HEK293 (cell line): ENCODE results near the gene MTMR1.

Experiments used
- CTCF ChIA-PET: fragments of 350-600 bp; formaldehyde crosslinking; extraction: SDS; loops from one replicate; lab custom pipeline; 2021; ENCODE audit warnings: antibody characterized with exemption; lab: Yijun Ruan, JAX
- POLR2A ChIA-PET: fragments of 300-600 bp; formaldehyde crosslinking; extraction: SDS; loops from one replicate; lab custom pipeline; 2020; ENCODE audit warnings: antibody characterized with exemption, inconsistent platforms; lab: Yijun Ruan, JAX
- H3K27ac ChIP-seq: fragments of 200-500 bp; sonication (Bioruptor generic); 2 replicates; pipeline ENCODE4 v1.5.1; 2014; ENCODE audit warnings: low read depth, low read length, control low read depth, inconsistent platforms; ENCODE audit errors: extremely low read depth
- H3K36me3 ChIP-seq, 2 experiments: fragments of 200-500 bp in 1 of 2; sonication (Bioruptor generic) in 1 of 2; 1 replicate in 1 of 2; 2 replicates in 1 of 2; pipeline ENCODE4 v1.5.1; 2014 to 2017; ENCODE audit warnings: inconsistent platforms in 2 of 2, low read length in 2 of 2; ENCODE audit not compliant: control insufficient read depth in 2 of 2, insufficient read depth in 1 of 2
- H3K4me1 ChIP-seq: fragments of 200-500 bp; sonication (Bioruptor generic); 2 replicates; pipeline ENCODE4 v1.5.1; 2014; ENCODE audit warnings: mild to moderate bottlenecking, low read length, inconsistent platforms; ENCODE audit not compliant: control insufficient read depth, insufficient read depth
- H3K4me3 ChIP-seq: 2 replicates; pipeline ENCODE4 v1.5.1; 2011; ENCODE audit warnings: low read depth, mild to moderate bottlenecking, control low read depth, low read length, moderate library complexity
- H3K9me3 ChIP-seq: fragments of 200-500 bp; sonication (Bioruptor generic); 2 replicates; pipeline ENCODE4 v1.5.1; 2014; ENCODE audit warnings: low read depth, low read length, inconsistent platforms; ENCODE audit not compliant: control insufficient read depth, insufficient read depth
- EGR2 ChIP-seq: fragments of 450-650 bp; formaldehyde crosslinking; IDR thresholded peaks from 2 replicates; pipeline ENCODE4 v1.5.1; 2016; ENCODE audit warnings: low read depth, missing biosample characterization, missing genetic modification characterization
- GLI4 ChIP-seq: fragments of 450-650 bp; formaldehyde crosslinking; IDR thresholded peaks from 2 replicates; pipeline ENCODE4 v1.5.1; 2016; ENCODE audit warnings: missing biosample characterization, missing genetic modification characterization
- HIC1 ChIP-seq: fragments of 450-650 bp; formaldehyde crosslinking; IDR thresholded peaks from 2 replicates; pipeline ENCODE4 v1.5.1; 2016; ENCODE audit warnings: missing biosample characterization, missing genetic modification characterization
- KLF17 ChIP-seq: fragments of 450-650 bp; formaldehyde crosslinking; IDR thresholded peaks from 2 replicates; pipeline ENCODE4 v1.5.1; 2016; ENCODE audit warnings: missing biosample characterization, missing genetic modification characterization
- MEIS1 ChIP-seq: sonication (generic); formaldehyde crosslinking; IDR thresholded peaks from 2 replicates; pipeline ENCODE4 v1.8.1; 2022; ENCODE audit warnings: missing genetic modification reagents, mild to moderate bottlenecking, borderline replicate concordance
- MYNN ChIP-seq: fragments of 450-650 bp; formaldehyde crosslinking; IDR thresholded peaks from 2 replicates; pipeline ENCODE4 v1.5.1; 2016; ENCODE audit warnings: missing biosample characterization, missing genetic modification characterization, borderline replicate concordance
- PATZ1 ChIP-seq: fragments of 450-650 bp; formaldehyde crosslinking; IDR thresholded peaks from 2 replicates; pipeline ENCODE4 v1.5.1; 2016; ENCODE audit warnings: missing biosample characterization, missing genetic modification characterization
- SCRT1 ChIP-seq: fragments of 450-650 bp; formaldehyde crosslinking; IDR thresholded peaks from 2 replicates; pipeline ENCODE4 v1.5.1; 2016; ENCODE audit warnings: missing biosample characterization, missing genetic modification characterization, borderline replicate concordance
- SP2 ChIP-seq: fragments of 450-650 bp; formaldehyde crosslinking; IDR thresholded peaks from 2 replicates; pipeline ENCODE4 v1.5.1; 2016; ENCODE audit warnings: missing biosample characterization, missing genetic modification characterization
- ZFP69B ChIP-seq: fragments of 450-650 bp; formaldehyde crosslinking; IDR thresholded peaks from 2 replicates; pipeline ENCODE4 v1.5.1; 2016; ENCODE audit warnings: missing biosample characterization, missing genetic modification characterization
- ZNF223 ChIP-seq: fragments of 450-650 bp; formaldehyde crosslinking; IDR thresholded peaks from 2 replicates; pipeline ENCODE4 v1.5.1; 2016; ENCODE audit warnings: missing biosample characterization, missing genetic modification characterization
- ZNF37A ChIP-seq: fragments of 450-650 bp; IDR thresholded peaks from 2 replicates; pipeline ENCODE4 v1.5.1; 2018; ENCODE audit warnings: missing biosample characterization, missing genetic modification characterization
- ZNF561 ChIP-seq: fragments of 450-650 bp; IDR thresholded peaks from 2 replicates; pipeline ENCODE4 v1.5.1; 2018; ENCODE audit warnings: missing biosample characterization, missing genetic modification characterization, borderline replicate concordance
- ZNF629 ChIP-seq: fragments of 450-650 bp; formaldehyde crosslinking; IDR thresholded peaks from 2 replicates; pipeline ENCODE4 v1.5.1; 2017; ENCODE audit warnings: missing biosample characterization, missing genetic modification characterization
- ZNF660 ChIP-seq: fragments of 450-650 bp; IDR thresholded peaks from 2 replicates; pipeline ENCODE4 v1.5.1; 2018; ENCODE audit warnings: missing biosample characterization, mild to moderate bottlenecking, missing genetic modification characterization
- ZNF76 ChIP-seq: fragments of 450-650 bp; formaldehyde crosslinking; IDR thresholded peaks from 2 replicates; pipeline ENCODE4; 2016; ENCODE audit warnings: low read depth, missing biosample characterization, missing genetic modification characterization, borderline replicate concordance
- ZNF777 ChIP-seq: fragments of 450-650 bp; formaldehyde crosslinking; IDR thresholded peaks from 2 replicates; pipeline ENCODE4 v1.5.1; 2017; ENCODE audit warnings: missing biosample characterization, missing genetic modification characterization, borderline replicate concordance
- ZNF837 ChIP-seq: fragments of 450-650 bp; formaldehyde crosslinking; IDR thresholded peaks from 2 replicates; pipeline ENCODE4 v1.5.1; 2016; ENCODE audit warnings: missing biosample characterization, missing genetic modification characterization
- ZNF843 ChIP-seq: fragments of 450-650 bp; formaldehyde crosslinking; IDR thresholded peaks from 2 replicates; pipeline ENCODE4 v1.5.1; 2016; ENCODE audit warnings: missing biosample characterization, missing genetic modification characterization
- TF ChIP-seq, protein P1 (sequence below): fragments of 450-650 bp; formaldehyde crosslinking; IDR thresholded peaks from 2 replicates; pipeline ENCODE4 v1.5.1; 2016; ENCODE audit warnings: missing biosample characterization, missing genetic modification characterization

The MTMR1 gene

DNA sequence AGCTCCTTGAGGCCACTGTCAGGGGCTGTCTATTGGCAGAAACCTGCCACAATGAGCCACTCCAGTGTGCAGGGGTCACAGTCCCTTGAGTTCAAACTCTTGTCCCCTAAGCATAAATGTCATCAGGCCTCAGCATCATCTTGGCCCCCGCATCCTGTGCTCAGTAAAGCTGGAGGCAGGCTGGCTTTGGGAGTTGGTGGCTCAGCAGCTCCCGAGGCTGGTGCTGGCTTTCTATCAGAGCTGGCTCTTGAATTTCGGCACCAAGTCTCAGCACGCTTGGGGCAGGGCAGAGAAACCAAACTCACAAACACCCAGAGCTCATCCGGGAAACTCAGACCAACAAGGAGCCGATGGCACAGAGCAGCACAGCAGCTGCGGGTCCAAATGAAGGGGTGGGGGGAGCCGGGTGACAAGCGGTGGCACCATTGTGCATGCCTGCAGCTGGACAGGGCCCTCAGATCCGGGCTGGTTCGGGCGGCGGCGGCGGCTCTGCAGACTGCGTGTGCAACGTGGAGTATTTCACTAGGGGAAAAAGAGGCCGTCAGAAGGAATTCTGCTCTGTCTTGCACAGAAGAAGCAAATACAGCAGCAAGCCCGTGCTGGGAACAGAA is 75.5 kb downstream of the MTMR1 start (continued):
- no peak for TF ChIP-seq HIC1 (tag by site-specific recombination)
- TF ChIP-seq GLI4 (tag by site-specific recombination): no peak
- no peak for TF ChIP-seq PATZ1 (tag by site-specific recombination)

GRCh38 chrX:150769408-150769807 is 76.2 kb downstream of the MTMR1 start:
- Histone ChIP-seq H3K9me3 (no peaks in the 10 kb centered on the region), H3K4me1 (no peaks in the 10 kb centered on the region), H3K27ac (no peak overlapping the region), H3K4me3 (no peak overlapping the region), H3K36me3 (peaks cover 0 to 20% of the 10 kb centered on the region in 2 experiments; a peak in 1 of 3 replicates)
- TF ChIP-seq ZNF223 (tag by site-specific recombination): no peak
- TF ChIP-seq ZFP69B (tag by site-specific recombination): no peak
- TF ChIP-seq ZNF629 (tag by site-specific recombination): no peak
- no peak for TF ChIP-seq KLF17 (tag by site-specific recombination)
- no peak for TF ChIP-seq ZNF76 (tag by site-specific recombination)
- no peak for TF ChIP-seq ZNF843 (tag by site-specific recombination)
- no peak for TF ChIP-seq ZNF37A (tag by site-specific recombination)
- no peak for TF ChIP-seq MYNN (tag by site-specific recombination)
- no peak for TF ChIP-seq ZNF660
- no peak for TF ChIP-seq ZNF837 (tag by site-specific recombination)
- TF ChIP-seq, protein P1, sequence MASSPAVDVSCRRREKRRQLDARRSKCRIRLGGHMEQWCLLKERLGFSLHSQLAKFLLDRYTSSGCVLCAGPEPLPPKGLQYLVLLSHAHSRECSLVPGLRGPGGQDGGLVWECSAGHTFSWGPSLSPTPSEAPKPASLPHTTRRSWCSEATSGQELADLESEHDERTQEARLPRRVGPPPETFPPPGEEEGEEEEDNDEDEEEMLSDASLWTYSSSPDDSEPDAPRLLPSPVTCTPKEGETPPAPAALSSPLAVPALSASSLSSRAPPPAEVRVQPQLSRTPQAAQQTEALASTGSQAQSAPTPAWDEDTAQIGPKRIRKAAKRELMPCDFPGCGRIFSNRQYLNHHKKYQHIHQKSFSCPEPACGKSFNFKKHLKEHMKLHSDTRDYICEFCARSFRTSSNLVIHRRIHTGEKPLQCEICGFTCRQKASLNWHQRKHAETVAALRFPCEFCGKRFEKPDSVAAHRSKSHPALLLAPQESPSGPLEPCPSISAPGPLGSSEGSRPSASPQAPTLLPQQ (tag by site-specific recombination): no peak
- no peak for TF ChIP-seq MEIS1 (CRISPR knock-in tag)
- TF ChIP-seq SCRT1 (tag by site-specific recombination): no peak
- no peak for TF ChIP-seq ZNF561 (tag by site-specific recombination)
- no peak for TF ChIP-seq EGR2 (tag by site-specific recombination)
- TF ChIP-seq ZNF777 (tag by site-specific recombination): no peak
- no peak for TF ChIP-seq SP2 (tag by site-specific recombination)
- ChIA-PET POLR2A (no interaction called here), CTCF (interaction anchor here (1.4 kb wide), 1 partner anchor 312 kb away, joined by 5 read pairs; no protein-coding TSS in a partner anchor)
